HUES64 (cell line): ENCODE results near the gene JUNB.
"Not testable (repeated sequence)": the region's sequence is repeated elsewhere in the genome, so short reads cannot be mapped to it uniquely, and the experiment has no call there.

Source experiments
- H3K27ac ChIP-seq: 2 replicates; pipeline ENCODE4 v1.7.0; 2013; ENCODE audit warnings: low read depth, low read length, inconsistent platforms
- H3K27me3 ChIP-seq: 2 replicates; pipeline ENCODE4 v1.6.1; 2013; ENCODE audit warnings: mild to moderate bottlenecking, low read length; ENCODE audit not compliant: insufficient read depth
- H3K36me3 ChIP-seq: 2 replicates; pipeline ENCODE4 v1.6.1; 2013; ENCODE audit warnings: mild to moderate bottlenecking, low read length; ENCODE audit not compliant: insufficient read depth
- H3K4me1 ChIP-seq: 2 replicates; pipeline ENCODE4 v1.6.1; 2013; ENCODE audit warnings: mild to moderate bottlenecking, low read length, moderate library complexity; ENCODE audit not compliant: insufficient read depth
- H3K4me3 ChIP-seq: 2 replicates; pipeline ENCODE4 v1.5.1; 2013; ENCODE audit warnings: mild to moderate bottlenecking, low read length, moderate library complexity
- H3K9ac ChIP-seq: 2 replicates; pipeline ENCODE4 v1.6.1; 2013; ENCODE audit warnings: mild to moderate bottlenecking, low read depth, low read length
- H3K9me3 ChIP-seq: 2 replicates; pipeline ENCODE4 v1.6.1; 2013; ENCODE audit warnings: low read depth, low read length; ENCODE audit not compliant: insufficient read depth
- WGBS: fragments of 150-250, 120-280 bp; methylation state at CpG from one replicate; pipeline ENCODE4 v1.1.7; 2013; ENCODE audit warnings: missing lambda C conversion rate; 5-methylcytosine and 5-hydroxymethylcytosine counted together

Gene JUNB

GRCh38 chr19:12790628-12791344 lies 500 bp upstream of the JUNB start:
- H3K4me1 ChIP-seq, result peaks cover 32% of the 10 kb centered on the region
- H3K27me3 ChIP-seq, result peaks cover 28% of the 10 kb centered on the region
- 5% methylated on average over 22 of the region's 22 CpGs for WGBS
- peak overlapping the region; percentile 73 for H3K4me3 ChIP-seq
- H3K9me3 ChIP-seq, result no peaks in the 10 kb centered on the region
- no peak overlapping the region for H3K9ac ChIP-seq
- H3K36me3 ChIP-seq, result no peaks in the 10 kb centered on the region
- no peak overlapping the region; the same call in 1 of the 2 replicates for H3K27ac ChIP-seq

- Histone ChIP-seq H3K4me1 (peaks cover 36% of the 10 kb centered on the region), H3K4me3 (peak overlapping the region; percentile 73), H3K36me3 (0 out of 2 replicates have a peak, but pooled peaks cover 5% of the 10 kb centered on the region), H3K27me3 (peaks cover 28% of the 10 kb centered on the region), H3K27ac (peak overlapping the region; percentile 33; the same call in 1 of the 2 replicates), H3K9ac (peak overlapping the region; percentile 87), H3K9me3 (no peaks in the 10 kb centered on the region)
- under 1% methylated on average over 84 of the region's 84 CpGs for WGBS
Observed at GRCh38 chr19:12792051-12792852, 966 bp downstream of the JUNB start.

- Histone ChIP-seq H3K9me3 (no peaks in the 10 kb centered on the region), H3K4me1 (peaks cover 36% of the 10 kb centered on the region), H3K27me3 (peaks cover 28% of the 10 kb centered on the region), H3K27ac (peak overlapping the region; percentile 33; the same call in 1 of the 2 replicates), H3K36me3 (0 out of 2 replicates have a peak, but pooled peaks cover 7% of the 10 kb centered on the region), H3K4me3 (peak overlapping the region; percentile 73), H3K9ac (peak overlapping the region; percentile 87)
- 1% methylated on average over 20 of the region's 22 CpGs for WGBS
Observed at GRCh38 chr19:12792853-12793289, 1.6 kb downstream of the JUNB start.

GRCh38 chr19:12793290-12794195 lies 2.3 kb downstream of the JUNB start:
- H3K27me3 ChIP-seq, result peaks cover 28% of the 10 kb centered on the region
- peak overlapping the region; percentile 73 for H3K4me3 ChIP-seq
- H3K27ac ChIP-seq, result peak overlapping the region; percentile 93
- H3K4me1 ChIP-seq, result peaks cover 30% of the 10 kb centered on the region
- H3K9me3 ChIP-seq, result no peaks in the 10 kb centered on the region
- under 1% methylated on average over 81 of the region's 81 CpGs for WGBS
- H3K36me3 ChIP-seq, result peaks cover 7% of the 10 kb centered on the region; the same call in 1 of the 2 replicates
- peak overlapping the region; percentile 87 for H3K9ac ChIP-seq

GRCh38 chr19:12794196-12794941 lies 3.1 kb downstream of the JUNB start:
- peaks cover 22% of the 10 kb centered on the region for H3K4me1 ChIP-seq
- 89% methylated on average over 6 of the region's 7 CpGs for WGBS
- H3K27ac ChIP-seq, result peak overlapping the region; percentile 93
- peak overlapping the region; percentile 87 for H3K9ac ChIP-seq
- H3K4me3 ChIP-seq, result peak overlapping the region; percentile 73
- H3K9me3 ChIP-seq, result no peaks in the 10 kb centered on the region
- peaks cover 13% of the 10 kb centered on the region for H3K36me3 ChIP-seq
- H3K27me3 ChIP-seq, result peaks cover 28% of the 10 kb centered on the region

- Histone ChIP-seq H3K9me3 (no peaks in the 10 kb centered on the region), H3K4me3 (no peak overlapping the region), H3K27me3 (peaks cover 28% of the 10 kb centered on the region), H3K27ac (no peak overlapping the region), H3K36me3 (peaks cover 19% of the 10 kb centered on the region), H3K4me1 (peaks cover 22% of the 10 kb centered on the region), H3K9ac (no peak overlapping the region)
- 95% methylated on average over 9 of the region's 9 CpGs for WGBS
Observed at GRCh38 chr19:12794971-12795381, 3.7 kb downstream of the JUNB start.

- Histone ChIP-seq H3K4me3 (no peak overlapping the region), H3K36me3 (peaks cover 26% of the 10 kb centered on the region), H3K9ac (no peak overlapping the region), H3K4me1 (peaks cover 18% of the 10 kb centered on the region), H3K27ac (no peak overlapping the region; the same call in 1 of the 2 replicates), H3K9me3 (no peaks in the 10 kb centered on the region), H3K27me3 (peaks cover 16% of the 10 kb centered on the region)
- WGBS, result 18% methylated on average over 17 of the region's 18 CpGs
Observed at GRCh38 chr19:12796146-12797071, 5.1 kb downstream of the JUNB start.

- Histone ChIP-seq H3K4me1 (peaks cover 18% of the 10 kb centered on the region), H3K9ac (no peak overlapping the region), H3K27ac (no peak overlapping the region), H3K4me3 (no peak overlapping the region), H3K36me3 (peaks cover 26% of the 10 kb centered on the region), H3K9me3 (no peaks in the 10 kb centered on the region), H3K27me3 (peaks cover 10% of the 10 kb centered on the region)
- 97% methylated on average over 6 of the region's 6 CpGs for WGBS
Observed at GRCh38 chr19:12797141-12797587, 5.9 kb downstream of the JUNB start.

- not testable (repeated sequence) for H3K4me3 ChIP-seq, H3K27me3 ChIP-seq, H3K27ac ChIP-seq, H3K9ac ChIP-seq, H3K9me3 ChIP-seq
- 93% methylated on average over 7 of the region's 7 CpGs for WGBS
- H3K36me3 ChIP-seq, result peaks cover 26% of the 10 kb centered on the region
- peaks cover 18% of the 10 kb centered on the region for H3K4me1 ChIP-seq
Observed at GRCh38 chr19:12797607-12798006, 6.3 kb downstream of the JUNB start.
